Measurements from ENCODE around the gene PGAP1.

PGAP1 gene

GRCh38 chr2:196884368-196884767, 42.1 kb downstream of the PGAP1 start:
- no peak for DNase-seq

- DNase-seq = no peak
These were observed 50.1 kb downstream of the PGAP1 start for GRCh38 chr2:196876364-196876763.

- DNase-seq = no peak
These were observed 51.1 kb downstream of the PGAP1 start for GRCh38 chr2:196875414-196875813.

GRCh38 chr2:196873511-196873910, 53.0 kb downstream of the PGAP1 start:
- DNase-seq = no peak

- DNase-seq = no peak
These were observed 71.9 kb downstream of the PGAP1 start for GRCh38 chr2:196854629-196855028.

DNA sequence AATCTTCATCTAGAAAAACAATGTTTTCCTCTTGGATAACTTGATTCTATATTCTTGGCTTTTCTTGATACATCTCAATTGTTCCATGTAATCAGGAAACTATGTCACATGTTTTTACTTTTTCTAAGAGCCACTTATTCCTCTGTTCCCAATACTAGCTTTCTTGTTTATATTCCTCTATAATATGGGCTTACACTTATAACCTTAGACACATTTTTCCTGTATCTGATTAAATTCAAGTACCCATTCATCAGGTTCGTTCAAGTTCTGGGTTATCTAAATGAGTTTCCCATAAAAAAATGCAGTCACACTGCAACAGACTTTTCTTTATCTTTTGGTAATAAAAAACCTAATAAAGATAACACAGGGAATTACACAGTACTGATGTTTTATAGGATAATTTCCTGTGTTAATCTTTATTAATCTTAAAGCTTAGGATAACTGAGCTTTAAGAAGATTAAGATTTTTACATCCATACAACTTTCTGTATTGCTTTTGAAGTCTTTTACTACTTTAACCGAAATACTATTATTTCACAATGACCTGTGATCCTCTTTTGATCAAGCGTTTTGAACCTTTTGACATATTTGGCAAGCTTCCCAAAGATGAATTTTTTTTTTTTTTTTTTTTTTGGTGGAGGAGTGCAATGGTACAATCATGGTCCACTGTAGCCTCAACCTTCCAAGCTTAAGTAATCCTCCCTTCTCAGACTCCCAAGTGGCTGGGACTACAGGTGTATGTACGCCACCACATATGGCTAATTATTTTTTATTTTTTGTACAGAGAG, 73.0 kb downstream of the PGAP1 start:
- no peak for DNase-seq

GRCh38 chr2:196851088-196851487, 75.4 kb downstream of the PGAP1 start:
- DNase-seq = no peak

DNA sequence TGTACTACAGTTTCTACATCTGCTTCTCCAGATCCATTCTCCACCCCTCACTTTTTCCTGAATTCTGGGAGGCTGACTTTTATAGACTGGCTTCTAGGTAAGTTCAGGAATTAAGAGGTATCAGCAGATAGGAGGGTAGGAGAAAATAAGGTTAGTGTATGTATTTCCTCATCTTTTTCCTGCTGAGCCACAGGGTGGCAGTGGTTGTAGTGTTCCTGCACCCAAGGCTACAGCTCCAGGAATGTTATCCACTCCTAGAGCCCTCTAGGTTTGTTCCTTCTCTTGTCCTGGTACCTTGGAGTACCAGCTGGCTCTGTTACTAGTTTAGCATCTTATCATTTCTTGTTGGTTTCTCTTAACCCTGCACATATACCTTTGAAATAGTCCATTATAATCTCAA, 76.6 kb downstream of the PGAP1 start:
- no peak for DNase-seq

DNA sequence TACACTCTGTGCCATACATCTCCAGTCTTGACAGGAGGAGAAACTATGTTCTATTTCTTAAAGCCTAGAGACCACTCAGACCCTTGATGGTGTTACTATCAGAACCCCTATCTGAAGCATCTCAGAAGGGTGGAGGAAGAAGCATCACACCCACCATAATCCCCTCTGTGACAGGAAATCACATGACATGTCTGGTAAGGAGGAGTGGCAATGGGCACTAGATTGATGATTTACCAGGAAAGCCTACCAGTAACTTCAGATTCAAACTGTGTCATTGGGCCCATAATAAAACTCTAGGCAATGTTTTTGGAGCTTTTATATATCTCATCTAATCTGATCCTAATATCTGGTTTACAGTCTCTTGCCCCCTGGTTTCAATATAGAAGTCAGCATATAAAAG, 80.2 kb downstream of the PGAP1 start:
- DNase-seq = no peak

GRCh38 chr2:196845371-196845770, 81.1 kb downstream of the PGAP1 start:
- no peak for DNase-seq

GRCh38 chr2:196840171-196840570, 86.3 kb downstream of the PGAP1 start:
- no peak for DNase-seq

- DNase-seq = no peak
These were observed 86.9 kb downstream of the PGAP1 start for GRCh38 chr2:196839574-196839973.

GRCh38 chr2:196836440-196836839, 90.1 kb downstream of the PGAP1 start:
- no peak for DNase-seq

- no peak for DNase-seq
These were observed 95.8 kb downstream of the PGAP1 start for GRCh38 chr2:196830701-196831100.

DNA sequence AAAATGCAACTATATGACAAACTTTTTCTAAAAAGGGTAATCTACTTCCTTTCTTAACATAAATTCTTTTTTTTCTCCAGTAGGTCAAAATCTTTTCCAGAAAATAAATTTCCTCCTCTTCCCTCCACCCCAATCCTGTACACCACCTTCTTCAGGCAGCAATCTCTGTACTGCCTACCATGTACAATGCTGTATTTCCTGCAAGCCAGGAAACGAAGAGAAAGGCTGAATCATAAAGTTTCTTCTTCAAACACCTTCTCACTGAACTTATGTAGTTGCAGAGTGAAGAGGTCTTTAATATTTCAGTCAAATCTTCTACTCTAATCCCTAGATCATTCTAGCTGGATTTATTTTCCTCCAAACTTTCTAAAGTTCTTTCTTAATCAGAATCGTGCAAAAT, 99.2 kb downstream of the PGAP1 start:
- DNase-seq = no peak

- DNase-seq = no peak
These were observed 102.6 kb downstream of the PGAP1 start for GRCh38 chr2:196823750-196824522.

GRCh38 chr2:196821195-196821594, 105.3 kb downstream of the PGAP1 start:
- DNase-seq = no peak

- no peak for DNase-seq
These were observed 117.2 kb downstream of the PGAP1 start, which contains the start of gene C2orf66 for GRCh38 chr2:196809260-196809659. TSS of gene C2orf66 (minus strand) at chr2:196809355. CDS start at chr2:196809336, 19 bp downstream.

GRCh38 chr2:196808083-196808665, 118.3 kb downstream of the PGAP1 start:
- no peak for DNase-seq

DNA sequence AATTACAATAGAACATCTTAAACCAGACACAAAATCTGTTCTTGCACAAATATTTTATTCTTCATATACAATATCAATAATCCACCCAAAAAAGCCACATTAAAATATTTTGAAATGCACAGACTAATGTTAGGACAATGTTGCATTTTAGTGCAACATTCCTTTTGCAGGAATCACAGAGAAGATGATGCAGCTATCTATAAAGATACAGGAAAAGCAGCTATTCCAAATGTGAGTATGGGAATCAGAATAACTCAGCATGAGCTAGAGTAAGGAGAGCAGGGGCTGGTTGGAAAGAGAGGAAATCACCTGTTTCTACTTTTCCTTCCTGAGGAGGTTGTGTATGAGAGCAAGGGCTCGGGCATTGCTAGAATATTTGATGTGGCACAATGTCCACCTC, 122.1 kb downstream of the PGAP1 start:
- no peak for DNase-seq

- no peak for DNase-seq
These were observed 124.1 kb downstream of the PGAP1 start for GRCh38 chr2:196802401-196802800.

- no peak for DNase-seq
These were observed 124.7 kb downstream of the PGAP1 start for GRCh38 chr2:196801674-196802261.

DNA sequence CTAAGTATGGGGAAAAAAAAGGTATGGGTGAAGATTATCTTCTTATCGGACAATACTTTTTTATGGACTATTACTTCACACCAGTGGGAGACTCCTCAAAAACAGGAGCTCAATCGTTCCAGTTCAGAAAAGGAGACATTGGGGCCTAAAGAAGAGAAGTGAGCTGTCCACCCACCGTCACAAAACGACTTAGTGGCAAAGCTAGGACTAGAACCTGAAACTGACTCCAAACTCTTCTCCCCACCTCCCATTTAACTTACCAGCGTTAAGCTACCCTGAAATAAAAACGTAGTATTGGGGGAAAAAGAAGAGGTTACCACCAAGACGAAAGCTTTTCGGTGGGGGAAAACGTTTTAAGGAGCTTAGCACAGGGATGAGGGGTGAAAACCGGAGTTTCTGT, 127.5 kb downstream of the PGAP1 start:
- DNase-seq = no peak
